Keratinocyte (primary cell): ENCODE data around the gene MAP4K3. TPM values are rescaled to one million over a fixed set of nuclear protein-coding genes. Genes with fewer than 3 reads are reported as not detected.
"Not testable (repeated sequence)": the region's sequence is repeated elsewhere in the genome, so short reads cannot be mapped to it uniquely, and the experiment has no call there.

Experiments used
- DNase-seq: peaks from one replicate; pipeline ENCODE4 v3.0.0-alpha.2; 2011; ENCODE audit warnings: low read depth, missing footprints, low spot score
- FAIRE-seq: peaks from 2 replicates; lab custom pipeline; 2011; peaks lifted over from hg19 to GRCh38; lab: Jason Lieb, UNC
- H2AFZ ChIP-seq: 2 replicates; pipeline ENCODE4 v1.6.0; 2012; ENCODE audit warnings: low read length, control low read depth, inconsistent platforms; ENCODE audit not compliant: control insufficient read depth
- H3K27ac ChIP-seq: 2 replicates; pipeline ENCODE4 v1.5.1; 2011; ENCODE audit warnings: low read length; ENCODE audit not compliant: control insufficient read depth, insufficient read depth
- H3K27me3 ChIP-seq: 3 replicates; pipeline ENCODE4 v1.6.0; 2011; ENCODE audit warnings: low read length; ENCODE audit not compliant: control insufficient read depth, insufficient read depth; ENCODE audit errors: extremely low read depth
- H3K36me3 ChIP-seq, 2 experiments: 2 replicates in 1 of 2; 3 replicates in 1 of 2; pipeline ENCODE4 v1.5.1; 2011; ENCODE audit warnings: low read length in 2 of 2, mild to moderate bottlenecking in 1 of 2; ENCODE audit not compliant: control insufficient read depth in 2 of 2, insufficient read depth in 2 of 2; ENCODE audit errors: extremely low read depth in 1 of 2
- H3K4me1 ChIP-seq: 3 replicates; pipeline ENCODE4 v1.5.1; 2011; ENCODE audit warnings: low read length; ENCODE audit not compliant: control insufficient read depth, insufficient read depth; ENCODE audit errors: extremely low read depth
- H3K4me2 ChIP-seq: 3 replicates; pipeline ENCODE4 v1.6.0; 2011; ENCODE audit warnings: low read depth, low read length; ENCODE audit not compliant: control insufficient read depth, insufficient read depth; ENCODE audit errors: extremely low read depth
- H3K4me3 ChIP-seq, 3 experiments: fragments of 200-600 bp in 1 of 3; sonication (generic) in 1 of 3; 2 replicates in 2 of 3; 3 replicates in 1 of 3; pipeline ENCODE4 v1.5.1; 2011 to 2016; ENCODE audit warnings: low read length in 3 of 3, mild to moderate bottlenecking in 3 of 3, control low read depth in 2 of 3, inconsistent platforms in 1 of 3, low read depth in 1 of 3, mixed read lengths in 1 of 3, mixed run types in 1 of 3, moderate library complexity in 1 of 3; ENCODE audit not compliant: control insufficient read depth in 2 of 3, insufficient read depth in 2 of 3; ENCODE audit errors: extremely low read depth in 1 of 3
- H3K79me2 ChIP-seq: 2 replicates; pipeline ENCODE4 v1.6.0; 2012; ENCODE audit warnings: low read length; ENCODE audit not compliant: control insufficient read depth, insufficient read depth
- H3K9ac ChIP-seq: 3 replicates; pipeline ENCODE4 v1.6.0; 2011; ENCODE audit warnings: low read length; ENCODE audit not compliant: control insufficient read depth, insufficient read depth; ENCODE audit errors: extremely low read depth
- H3K9me1 ChIP-seq: 3 replicates; pipeline ENCODE4 v1.6.0; 2011; ENCODE audit warnings: low read length; ENCODE audit not compliant: control insufficient read depth, insufficient read depth; ENCODE audit errors: extremely low read depth
- H3K9me3 ChIP-seq: 2 replicates; pipeline ENCODE4 v1.5.1; 2012; ENCODE audit warnings: low read depth, low read length; ENCODE audit not compliant: control insufficient read depth
- H4K20me1 ChIP-seq: 3 replicates; pipeline ENCODE4 v1.6.0; 2011; ENCODE audit warnings: low read length; ENCODE audit not compliant: control insufficient read depth, insufficient read depth; ENCODE audit errors: extremely low read depth
- EZH2 ChIP-seq: IDR thresholded peaks from one replicate; pipeline ENCODE4 v1.6.1; 2012; ENCODE audit warnings: inconsistent platforms, mild to moderate bottlenecking, low read length, moderate library complexity
- dilution Hi-C: fragments of 300-500 bp; cut with MboI; formaldehyde crosslinking; loops from one replicate; pipeline ENCODE4 v1.7.0; 2020; ENCODE audit warnings: low sequenced_read_pairs; ENCODE audit not compliant: extremely low pct_ligation_motif_present
- polyA plus RNA-seq, 5 experiments: library from polyadenylated mRNA; depleted of rRNA in 3 of 5; stranded (reverse) in 3 of 5; stranded (forward) in 1 of 5; unstranded in 1 of 5; fragments of >200 nt; gene quantifications; 1 replicate in 1 of 5; 2 replicates in 3 of 5; 3 replicates in 1 of 5; pipeline versions ENCODE4 v1.2.1 to v1.2.3, GENCODE V29; 2011 to 2012; ENCODE audit warnings: missing spikeins in 2 of 5, low read depth in 1 of 5, low replicate concordance in 1 of 5
- TF ChIP-seq, protein P1 (sequence below), 3 experiments: IDR thresholded peaks in 1 of 3; conservative IDR thresholded peaks in 1 of 3; optimal IDR thresholded peaks in 1 of 3; 2 replicates in 2 of 3; 3 replicates in 1 of 3; pipeline versions ENCODE3 to v1.5.1; 2011; ENCODE audit warnings: low read length in 3 of 3, mild to moderate bottlenecking in 3 of 3, moderate library complexity in 2 of 3, control low read depth in 1 of 3, inconsistent platforms in 1 of 3; ENCODE audit not compliant: insufficient read depth in 2 of 3; ENCODE audit errors: extremely low read depth in 1 of 3

Gene MAP4K3
- polyA plus RNA-seq, 1 donor (not counting 4 experiments of a cell fraction or from before 2014, with no cell fraction given): 19.4 TPM

DNA sequence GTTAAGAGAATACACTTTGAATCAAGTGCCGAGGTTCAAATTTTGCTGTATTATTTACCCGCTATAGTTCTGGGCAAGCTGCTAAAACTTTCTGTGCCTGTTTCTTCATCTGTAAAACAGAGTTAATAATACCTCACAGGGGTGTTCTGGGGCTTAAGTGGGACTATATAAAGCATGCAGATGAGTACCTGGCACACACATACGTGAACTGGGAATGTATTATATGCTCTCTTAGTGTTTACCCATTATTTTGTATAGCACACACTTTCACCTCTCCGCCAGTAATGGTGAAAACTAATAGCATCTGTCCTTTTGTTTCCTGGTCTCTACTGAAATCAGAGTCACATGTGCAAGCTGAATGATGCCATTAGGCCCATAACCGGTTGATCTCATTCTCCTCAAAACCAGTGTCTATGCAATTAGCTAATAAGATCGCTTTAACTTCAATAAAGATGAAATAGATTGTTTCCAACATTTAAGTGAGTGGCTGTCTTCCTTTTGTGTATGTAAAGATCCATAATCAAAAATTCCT lies 189.5 kb downstream of the MAP4K3 start:
- Histone ChIP-seq H3K27me3 (no peaks in the 10 kb centered on the region), H3K4me3 (no peak overlapping the region), H3K27ac (no peak overlapping the region), H3K4me2 (no peak overlapping the region), H3K79me2 (no peaks in the 10 kb centered on the region), H3K36me3 (no peaks in the 10 kb centered on the region), H3K9me3 (no peaks in the 10 kb centered on the region), H3K9me1 (no peaks in the 10 kb centered on the region), H3K9ac (no peak overlapping the region), H4K20me1 (no peaks in the 10 kb centered on the region), H2AFZ (no peak overlapping the region), H3K4me1 (no peaks in the 10 kb centered on the region)
- FAIRE-seq: no peak
- TF ChIP-seq, protein P1, sequence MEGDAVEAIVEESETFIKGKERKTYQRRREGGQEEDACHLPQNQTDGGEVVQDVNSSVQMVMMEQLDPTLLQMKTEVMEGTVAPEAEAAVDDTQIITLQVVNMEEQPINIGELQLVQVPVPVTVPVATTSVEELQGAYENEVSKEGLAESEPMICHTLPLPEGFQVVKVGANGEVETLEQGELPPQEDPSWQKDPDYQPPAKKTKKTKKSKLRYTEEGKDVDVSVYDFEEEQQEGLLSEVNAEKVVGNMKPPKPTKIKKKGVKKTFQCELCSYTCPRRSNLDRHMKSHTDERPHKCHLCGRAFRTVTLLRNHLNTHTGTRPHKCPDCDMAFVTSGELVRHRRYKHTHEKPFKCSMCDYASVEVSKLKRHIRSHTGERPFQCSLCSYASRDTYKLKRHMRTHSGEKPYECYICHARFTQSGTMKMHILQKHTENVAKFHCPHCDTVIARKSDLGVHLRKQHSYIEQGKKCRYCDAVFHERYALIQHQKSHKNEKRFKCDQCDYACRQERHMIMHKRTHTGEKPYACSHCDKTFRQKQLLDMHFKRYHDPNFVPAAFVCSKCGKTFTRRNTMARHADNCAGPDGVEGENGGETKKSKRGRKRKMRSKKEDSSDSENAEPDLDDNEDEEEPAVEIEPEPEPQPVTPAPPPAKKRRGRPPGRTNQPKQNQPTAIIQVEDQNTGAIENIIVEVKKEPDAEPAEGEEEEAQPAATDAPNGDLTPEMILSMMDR (optimal IDR thresholded peaks at IDR 0.05 in 1 of 3, IDR thresholded peaks at IDR 0.05 in 1 of 3, conservative IDR thresholded peaks at IDR 0.05 in 1 of 3; ENCODE audit: extremely low read depth in 1 of 3, insufficient read depth in 2 of 3, low read length in 3 of 3): no peak
- TF ChIP-seq EZH2: no peak
- dilution Hi-C loops: no loop called here
- DNase-seq: no peak

DNA sequence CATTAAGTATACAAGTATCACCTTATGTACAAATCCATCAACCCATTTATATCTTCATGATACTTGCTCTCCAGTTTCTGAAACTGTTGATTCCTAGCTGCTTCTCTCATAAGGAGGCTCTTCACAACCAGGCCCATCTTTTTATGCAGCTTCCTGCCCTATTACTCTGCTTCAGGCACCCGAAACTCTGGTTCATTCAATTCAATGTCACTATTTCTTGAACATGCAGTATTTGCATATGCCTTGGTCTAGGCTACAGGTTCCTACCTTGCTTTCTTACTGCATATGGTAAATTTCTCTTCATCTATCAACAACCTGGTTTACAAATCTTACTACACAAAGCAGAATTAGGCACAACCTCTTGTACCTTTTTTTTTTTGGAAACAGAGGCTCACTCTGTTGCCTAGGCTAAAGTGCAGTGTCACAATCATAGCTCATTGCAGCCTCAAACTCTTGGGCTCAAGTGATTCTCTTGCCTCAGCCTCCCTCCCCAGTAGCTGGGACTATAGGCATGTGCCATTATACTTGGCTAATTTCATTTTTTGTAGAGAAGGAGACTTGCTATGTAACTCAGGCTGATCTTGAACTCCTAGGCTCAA lies 190.6 kb downstream of the MAP4K3 start:
- H3K79me2 ChIP-seq: no peaks in the 10 kb centered on the region
- H3K27ac ChIP-seq: no peak overlapping the region
- H3K9me3 ChIP-seq: no peaks in the 10 kb centered on the region
- no peaks in the 10 kb centered on the region for H4K20me1 ChIP-seq
- DNase-seq: no peak
- H3K36me3 ChIP-seq: no peaks in the 10 kb centered on the region
- H3K4me1 ChIP-seq: no peaks in the 10 kb centered on the region
- H3K4me3 ChIP-seq: no peak overlapping the region
- TF ChIP-seq EZH2: no peak
- TF ChIP-seq, protein P1 (optimal IDR thresholded peaks at IDR 0.05 in 1 of 3, IDR thresholded peaks at IDR 0.05 in 1 of 3, conservative IDR thresholded peaks at IDR 0.05 in 1 of 3; ENCODE audit: extremely low read depth in 1 of 3, insufficient read depth in 2 of 3, low read length in 3 of 3): no peak
- H3K9ac ChIP-seq: no peak overlapping the region
- H3K4me2 ChIP-seq: no peak overlapping the region
- dilution Hi-C loops: no loop called here
- FAIRE-seq: no peak
- H3K27me3 ChIP-seq: no peaks in the 10 kb centered on the region
- H2AFZ ChIP-seq: no peak overlapping the region
- H3K9me1 ChIP-seq: no peaks in the 10 kb centered on the region

DNA sequence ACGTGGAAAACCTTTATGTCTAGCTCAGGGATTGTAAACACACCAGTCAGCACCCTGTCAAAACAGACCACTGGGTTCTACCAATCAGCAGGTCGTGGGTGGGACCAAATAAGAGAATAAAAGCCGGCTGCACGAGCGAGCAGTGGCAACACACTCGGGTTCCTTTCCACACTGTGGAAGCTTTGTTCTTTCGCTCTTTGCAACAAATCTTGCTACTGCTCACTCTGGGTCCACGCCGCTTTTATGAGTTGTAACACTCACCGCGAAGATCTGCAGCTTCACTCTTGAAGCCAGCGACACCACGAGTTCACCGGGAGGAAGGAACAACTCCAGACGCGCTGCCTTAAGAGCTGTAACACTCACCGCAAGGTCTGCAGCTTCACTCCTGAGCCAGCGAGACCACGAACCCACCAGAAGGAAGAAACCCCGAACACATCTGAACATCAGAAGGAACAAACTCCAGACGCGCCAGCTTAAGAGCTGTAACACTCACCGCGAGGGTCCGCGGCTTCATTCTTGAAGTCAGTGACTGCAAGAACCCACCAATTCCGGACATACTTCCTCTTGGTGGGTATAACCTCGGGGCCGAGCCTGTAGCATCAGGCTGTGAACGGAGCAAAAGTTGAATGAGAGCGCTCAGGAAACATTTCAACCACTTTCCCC lies 192.0 kb downstream of the MAP4K3 start:
- H2AFZ ChIP-seq, H3K9me3 ChIP-seq, H3K27ac ChIP-seq, H3K79me2 ChIP-seq, H3K36me3 ChIP-seq, dilution Hi-C loops, H3K4me2 ChIP-seq, H3K4me1 ChIP-seq, DNase-seq, H3K4me3 ChIP-seq, H3K9me1 ChIP-seq, H3K27me3 ChIP-seq, FAIRE-seq, H4K20me1 ChIP-seq, H3K9ac ChIP-seq: not testable (repeated sequence)
